NB4 (cell line): Measurements from ENCODE around the gene LAMA3.

ENCODE experiments used
- MYC ChIP-seq: IDR thresholded peaks from 2 replicates; pipeline ENCODE4 v1.6.1; 2011; ENCODE audit warnings: low read depth, low read length
- POLR2A ChIP-seq: IDR thresholded peaks from 2 replicates; pipeline ENCODE4 v1.6.1; 2011; ENCODE audit warnings: mild to moderate bottlenecking; ENCODE audit not compliant: insufficient read length; ENCODE audit errors: extremely low read depth
- TF ChIP-seq, protein P1 (sequence below): IDR thresholded peaks from one replicate; pipeline ENCODE4 v1.5.1; 2012; ENCODE audit warnings: low read depth, low read length
- TF ChIP-seq, protein P2 (sequence below): IDR thresholded peaks from 2 replicates; pipeline ENCODE4 v1.6.1; 2011; ENCODE audit warnings: low read depth, low read length

DNA sequence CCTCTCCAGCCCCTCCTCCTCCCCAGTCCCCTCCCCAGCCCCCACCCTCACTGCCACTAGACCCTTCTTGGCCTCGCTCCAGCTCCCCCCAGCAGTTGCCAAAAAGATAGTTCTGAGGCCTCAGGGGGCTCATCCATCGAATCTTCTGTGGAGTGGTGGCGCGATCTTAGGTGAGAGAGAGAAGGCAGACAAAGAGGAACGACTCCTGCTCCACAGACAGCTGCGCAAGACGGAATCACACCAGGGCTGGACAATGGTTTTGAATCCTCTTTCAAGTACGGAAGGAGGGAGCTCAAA, 68.1 kb downstream of the LAMA3 start:
- TF ChIP-seq, protein P1, sequence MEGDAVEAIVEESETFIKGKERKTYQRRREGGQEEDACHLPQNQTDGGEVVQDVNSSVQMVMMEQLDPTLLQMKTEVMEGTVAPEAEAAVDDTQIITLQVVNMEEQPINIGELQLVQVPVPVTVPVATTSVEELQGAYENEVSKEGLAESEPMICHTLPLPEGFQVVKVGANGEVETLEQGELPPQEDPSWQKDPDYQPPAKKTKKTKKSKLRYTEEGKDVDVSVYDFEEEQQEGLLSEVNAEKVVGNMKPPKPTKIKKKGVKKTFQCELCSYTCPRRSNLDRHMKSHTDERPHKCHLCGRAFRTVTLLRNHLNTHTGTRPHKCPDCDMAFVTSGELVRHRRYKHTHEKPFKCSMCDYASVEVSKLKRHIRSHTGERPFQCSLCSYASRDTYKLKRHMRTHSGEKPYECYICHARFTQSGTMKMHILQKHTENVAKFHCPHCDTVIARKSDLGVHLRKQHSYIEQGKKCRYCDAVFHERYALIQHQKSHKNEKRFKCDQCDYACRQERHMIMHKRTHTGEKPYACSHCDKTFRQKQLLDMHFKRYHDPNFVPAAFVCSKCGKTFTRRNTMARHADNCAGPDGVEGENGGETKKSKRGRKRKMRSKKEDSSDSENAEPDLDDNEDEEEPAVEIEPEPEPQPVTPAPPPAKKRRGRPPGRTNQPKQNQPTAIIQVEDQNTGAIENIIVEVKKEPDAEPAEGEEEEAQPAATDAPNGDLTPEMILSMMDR: no peak
- TF ChIP-seq POLR2A (no peak), MYC (no peak)
- TF ChIP-seq, protein P2, sequence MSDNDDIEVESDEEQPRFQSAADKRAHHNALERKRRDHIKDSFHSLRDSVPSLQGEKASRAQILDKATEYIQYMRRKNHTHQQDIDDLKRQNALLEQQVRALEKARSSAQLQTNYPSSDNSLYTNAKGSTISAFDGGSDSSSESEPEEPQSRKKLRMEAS: no peak
